Activated T-helper 1 cell treated with Interleukin-2 at 50 U/mL for 16 hours (primary cell): ENCODE results near the gene MYBPC2.
"Not testable (repeated sequence)": the region's sequence is repeated elsewhere in the genome, so short reads cannot be mapped to it uniquely, and the experiment has no call there.

ENCODE experiments used
- DNase-seq: peaks from one replicate; pipeline ENCODE4 v3.0.0-alpha.2; 2020; ENCODE audit warnings: low read depth

The MYBPC2 gene

GRCh38 chr19:50428772-50429463 is 3.8 kb upstream of the MYBPC2 start:
- DNase-seq, result no peak

GRCh38 chr19:50430888-50431342 is 1.8 kb upstream of the MYBPC2 start:
- DNase-seq, result no peak

GRCh38 chr19:50431343-50432220 is 1.1 kb upstream of the MYBPC2 start:
- peak; percentile 74 for DNase-seq

DNA sequence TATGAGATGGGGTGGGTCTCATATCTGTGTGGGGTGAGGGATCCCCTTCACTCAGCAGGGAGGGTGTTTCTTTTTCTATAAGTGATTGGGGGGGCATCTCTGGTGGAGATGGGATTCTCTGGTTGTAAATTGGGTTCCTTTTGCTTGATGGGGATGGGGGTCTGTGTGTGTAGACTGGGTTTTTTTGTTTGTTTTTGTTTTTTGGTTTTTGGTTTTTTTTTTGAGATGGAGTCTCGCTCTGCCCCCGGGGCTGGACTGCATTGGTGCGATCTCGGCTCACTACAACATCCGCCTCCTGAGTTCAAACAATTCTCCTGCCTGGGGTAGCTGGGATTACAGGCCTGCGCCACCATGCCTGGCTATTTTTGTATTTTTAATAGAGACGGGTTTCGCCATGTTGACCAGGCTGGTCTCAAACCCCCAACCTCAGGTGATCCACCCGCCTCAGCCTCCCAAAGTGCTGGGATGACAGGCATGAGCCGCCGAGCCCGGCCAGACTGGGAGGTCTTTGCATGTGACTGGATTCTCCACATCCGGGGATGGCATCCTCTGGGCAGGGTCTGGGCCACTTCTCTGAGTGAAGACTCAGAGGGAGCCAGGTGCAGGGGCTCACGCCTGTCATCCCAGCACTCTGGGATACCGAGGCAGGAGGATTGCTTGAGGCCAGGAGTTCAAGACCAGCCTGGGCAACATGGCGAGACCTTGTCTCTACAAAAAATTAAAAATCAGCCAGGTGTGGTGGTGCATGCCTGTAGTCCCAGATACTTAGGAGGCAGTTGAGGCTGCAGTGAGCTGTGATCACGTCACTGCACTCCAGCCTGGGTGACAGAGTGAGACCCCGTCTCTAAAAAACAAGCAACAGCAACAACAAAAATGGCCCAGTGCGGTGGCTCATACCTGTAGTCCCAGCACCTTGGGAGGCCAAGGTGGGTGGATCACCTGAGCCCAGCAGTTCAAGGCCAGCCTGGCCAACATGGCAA is 799 bp downstream of the MYBPC2 start:
- DNase-seq, result no peak

DNA sequence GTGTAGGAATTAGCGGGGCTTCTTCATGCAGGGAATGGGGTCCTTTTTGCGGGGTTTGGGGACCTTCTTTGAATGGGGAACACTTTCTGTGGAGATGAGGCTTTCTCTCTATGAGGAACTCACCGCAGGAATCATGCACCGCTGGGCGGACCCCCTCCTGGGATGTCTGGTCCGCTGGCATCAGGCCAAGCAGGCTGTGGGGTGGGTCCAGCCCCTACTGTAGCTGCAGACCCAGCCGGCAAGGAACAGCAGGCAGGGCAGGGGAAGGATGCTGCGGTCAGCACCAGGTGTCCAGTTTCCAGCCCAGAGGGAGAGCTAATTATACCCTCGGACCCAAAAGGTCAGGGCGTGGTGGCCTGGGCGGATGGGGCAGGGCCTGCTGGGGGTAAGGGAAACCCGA is 1.8 kb downstream of the MYBPC2 start:
- DNase-seq, result no peak

- DNase-seq, result no peak
These were observed 2.5 kb downstream of the MYBPC2 start for GRCh38 chr19:50435221-50435620.

DNA sequence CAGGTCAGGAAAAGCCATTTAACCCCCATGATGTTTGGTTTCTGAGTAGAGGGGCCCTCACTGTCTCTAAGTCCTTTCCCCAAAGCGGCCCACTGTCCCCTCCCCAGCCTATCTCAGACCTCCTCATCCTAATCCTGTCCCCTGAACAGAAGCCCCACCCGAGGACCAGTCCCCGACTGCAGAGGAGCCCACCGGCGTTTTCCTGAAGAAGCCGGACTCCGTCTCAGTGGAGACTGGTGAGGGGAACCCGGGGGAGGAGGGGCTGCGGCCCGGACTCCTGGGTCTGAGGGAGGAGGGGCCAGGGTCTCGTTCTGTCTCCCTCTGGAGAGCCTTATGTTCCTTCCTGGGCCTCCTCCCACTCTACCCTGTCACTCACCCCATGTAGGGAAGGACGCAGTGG is 2.9 kb downstream of the MYBPC2 start:
- DNase-seq, result no peak

GRCh38 chr19:50437862-50438449 is 5.3 kb downstream of the MYBPC2 start:
- DNase-seq, result no peak

GRCh38 chr19:50439130-50439529 is 6.4 kb downstream of the MYBPC2 start:
- DNase-seq, result not testable (repeated sequence)

- no peak for DNase-seq
These were observed 11.4 kb downstream of the MYBPC2 start for GRCh38 chr19:50444059-50444458.

- DNase-seq, result no peak
These were observed 14.4 kb downstream of the MYBPC2 start for GRCh38 chr19:50447053-50447452.

- DNase-seq, result no peak
These were observed 15.1 kb downstream of the MYBPC2 start for GRCh38 chr19:50447750-50448149.

DNA sequence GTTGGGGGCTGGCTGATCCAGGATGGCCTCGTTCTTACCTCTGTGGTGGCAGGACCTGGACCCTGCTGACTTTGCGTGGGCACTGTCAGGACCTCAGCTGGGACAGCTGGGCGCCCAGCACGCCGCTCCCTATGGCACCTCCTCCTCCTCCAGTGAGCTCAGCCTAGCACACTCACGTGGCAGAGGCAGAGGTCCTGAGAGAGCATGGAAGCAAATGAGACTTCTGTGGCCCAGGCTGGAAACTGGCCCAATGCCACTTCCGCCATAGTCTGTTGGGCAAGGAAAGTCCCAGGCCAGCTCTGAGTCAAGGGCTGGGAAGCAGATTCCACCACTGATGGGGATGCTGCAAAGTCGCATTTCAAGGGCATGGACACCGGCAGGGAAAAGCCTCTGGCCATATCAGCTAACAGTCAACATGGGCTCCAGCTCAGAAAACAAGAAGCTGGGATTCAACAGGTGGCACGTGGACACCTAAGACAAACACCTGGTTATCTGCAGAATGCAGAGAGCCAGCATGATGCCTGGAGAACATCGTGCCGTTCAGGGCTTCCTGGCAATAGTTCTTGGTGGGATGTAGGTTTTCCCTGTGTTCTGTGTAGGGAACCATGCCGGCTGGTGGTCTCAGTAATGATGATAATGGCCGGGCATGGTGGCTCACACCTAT is 16.7 kb downstream of the MYBPC2 start:
- DNase-seq, result no peak

DNA sequence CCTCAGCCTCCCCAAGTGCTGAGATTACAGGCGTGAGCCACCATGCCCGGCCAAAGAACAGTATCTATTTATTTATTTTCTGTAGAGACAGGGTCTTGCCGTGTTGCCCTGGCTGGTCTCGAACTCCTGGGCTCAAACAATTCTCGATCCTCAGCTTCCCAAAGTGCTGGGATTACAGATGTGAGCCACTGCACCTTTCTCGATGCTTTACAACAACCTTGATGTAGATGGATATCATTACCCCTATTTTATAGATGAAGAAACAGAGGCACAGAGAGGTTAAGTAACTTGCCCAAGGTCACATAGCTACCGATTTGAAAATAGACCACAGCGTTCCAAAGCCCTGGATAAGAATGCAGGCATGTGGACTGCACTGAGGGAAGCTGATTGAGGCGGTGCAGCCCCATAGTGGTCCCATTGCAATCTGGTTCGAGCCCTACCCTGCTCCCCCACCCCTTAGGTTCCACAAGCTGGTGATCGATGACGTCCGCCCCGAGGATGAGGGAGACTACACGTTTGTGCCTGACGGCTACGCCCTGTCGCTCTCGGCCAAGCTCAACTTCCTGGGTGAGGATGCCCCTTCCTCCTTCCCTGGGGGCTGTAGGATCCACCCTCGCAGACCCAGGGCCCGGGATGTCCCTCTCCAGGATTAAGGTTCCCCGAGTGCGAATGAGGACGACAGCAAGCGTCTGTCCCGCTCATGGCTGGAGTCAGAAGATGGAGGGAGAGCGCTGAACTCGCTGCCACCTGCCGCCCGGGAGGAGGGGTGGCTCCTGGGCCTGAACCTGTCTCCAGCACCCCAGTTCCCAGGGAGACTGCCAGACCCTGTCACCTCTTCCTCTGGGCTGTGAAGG is 17.9 kb downstream of the MYBPC2 start:
- DNase-seq, result no peak

DNA sequence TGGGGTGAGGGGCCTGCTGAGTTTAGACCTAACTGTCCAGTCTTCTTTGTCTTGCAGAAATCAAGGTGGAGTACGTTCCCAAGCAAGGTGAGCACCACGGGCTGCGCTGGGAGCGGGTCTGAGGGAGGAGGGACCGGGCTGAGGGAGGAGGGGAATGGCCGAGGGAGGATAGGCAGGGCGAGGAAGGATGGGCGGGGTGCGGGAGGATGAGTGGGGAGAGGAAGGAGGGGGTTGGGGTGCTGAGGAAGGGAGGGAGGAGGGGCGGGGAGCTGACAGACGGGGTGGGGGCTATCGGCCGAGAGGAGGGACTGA is 18.5 kb downstream of the MYBPC2 start:
- DNase-seq, result no peak

GRCh38 chr19:50453243-50453642 is 20.6 kb downstream of the MYBPC2 start:
- no peak for DNase-seq

GRCh38 chr19:50455992-50456391 is 23.3 kb downstream of the MYBPC2 start:
- DNase-seq, result no peak

- no peak for DNase-seq
These were observed 24.6 kb downstream of the MYBPC2 start for GRCh38 chr19:50457300-50457699.

DNA sequence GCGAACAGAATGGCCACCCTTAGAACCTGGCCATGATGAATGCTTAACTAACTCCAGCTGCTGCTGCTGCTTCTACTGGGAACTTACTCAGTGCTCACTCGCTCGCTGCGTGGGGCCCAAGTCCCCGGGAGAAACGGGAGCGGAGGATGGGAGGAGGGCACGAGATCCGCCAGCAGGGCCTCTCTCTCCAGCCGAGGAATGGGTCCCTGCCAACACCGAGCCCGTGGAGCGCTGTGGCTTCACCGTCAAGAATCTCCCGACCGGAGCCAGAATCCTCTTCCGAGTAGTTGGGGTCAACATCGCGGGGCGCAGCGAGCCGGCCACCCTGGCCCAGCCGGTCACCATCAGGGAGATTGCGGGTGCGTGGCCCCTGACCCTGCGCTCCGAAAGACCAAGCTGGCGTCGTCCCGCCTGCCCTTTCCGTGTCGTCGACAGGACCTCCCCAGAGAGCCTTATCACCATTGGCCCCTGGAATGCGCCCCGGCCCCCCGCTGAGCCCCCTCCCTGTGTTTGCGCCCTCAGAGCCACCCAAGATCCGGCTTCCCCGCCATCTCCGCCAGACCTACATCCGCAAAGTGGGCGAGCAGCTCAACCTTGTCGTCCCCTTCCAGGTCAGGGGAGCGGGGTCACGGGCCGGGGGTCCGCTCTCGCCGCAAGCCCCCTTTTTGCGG is 25.8 kb downstream of the MYBPC2 start:
- DNase-seq, result no peak

GRCh38 chr19:50459067-50459456 is 26.4 kb downstream of the MYBPC2 start:
- DNase-seq, result no peak
